CD4-positive, alpha-beta T cell treated with Interleukin-6 at 100 ng/mL for 8 hours (primary cell): ENCODE measurements around the gene PRRG3.
"Not testable (repeated sequence)": the region's sequence is repeated elsewhere in the genome, so short reads cannot be mapped to it uniquely, and the experiment has no call there.

Source experiments
- DNase-seq: peaks from one replicate; pipeline ENCODE4 v3.0.0-alpha.2; 2020; ENCODE audit warnings: mixed read lengths, low spot score

PRRG3 gene

GRCh38 chrX:151694661-151695582, at the start of gene PRRG3:
Gene PRRG3 (plus strand): TSS chrX:151695458. CDS start chrX:151698815, 3,357 bp downstream.
- no peak for DNase-seq

GRCh38 chrX:151675121-151675746, 20.0 kb upstream of the PRRG3 start:
- no peak for DNase-seq

- no peak for DNase-seq
Observed at GRCh38 chrX:151676196-151676595, 19.1 kb upstream of the PRRG3 start.

GRCh38 chrX:151679798-151680402, 15.4 kb upstream of the PRRG3 start:
- DNase-seq: no peak

GRCh38 chrX:151680805-151681204, 14.5 kb upstream of the PRRG3 start:
- peak; percentile 17 for DNase-seq

GRCh38 chrX:151687635-151688034, 7.6 kb upstream of the PRRG3 start:
- no peak for DNase-seq

GRCh38 chrX:151688695-151689094, 6.6 kb upstream of the PRRG3 start:
- no peak for DNase-seq

GRCh38 chrX:151692825-151693224, 2.4 kb upstream of the PRRG3 start:
- DNase-seq: no peak

GRCh38 chrX:151694121-151694520, 1.1 kb upstream of the PRRG3 start:
- no peak for DNase-seq

GRCh38 chrX:151695583-151696340, 504 bp downstream of the PRRG3 start:
- DNase-seq: no peak

- not testable (repeated sequence) for DNase-seq
Observed at GRCh38 chrX:151697082-151697481, 1.8 kb downstream of the PRRG3 start.

GRCh38 chrX:151697522-151697921, 2.3 kb downstream of the PRRG3 start:
- no peak for DNase-seq

GRCh38 chrX:151698485-151698884, 3.2 kb downstream of the PRRG3 start:
- DNase-seq: no peak

GRCh38 chrX:151699746-151700145, 4.5 kb downstream of the PRRG3 start:
- DNase-seq: no peak

- no peak for DNase-seq
Observed at GRCh38 chrX:151700581-151700980, 5.3 kb downstream of the PRRG3 start.

GRCh38 chrX:151701071-151701470, 5.8 kb downstream of the PRRG3 start:
- DNase-seq: no peak

- no peak for DNase-seq
Observed at GRCh38 chrX:151701531-151701930, 6.3 kb downstream of the PRRG3 start.

- no peak for DNase-seq
Observed at GRCh38 chrX:151702026-151702714, 6.9 kb downstream of the PRRG3 start.

GRCh38 chrX:151702741-151703340, 7.6 kb downstream of the PRRG3 start:
- no peak for DNase-seq

GRCh38 chrX:151703487-151703886, 8.2 kb downstream of the PRRG3 start:
- no peak for DNase-seq

- no peak for DNase-seq
Observed at GRCh38 chrX:151704041-151704663, 8.9 kb downstream of the PRRG3 start.
